ENCODE data around the gene KIF26A. TPM values are rescaled to one million over a fixed set of nuclear protein-coding genes. Genes with fewer than 3 reads are reported as not detected.

Gene KIF26A
- total RNA-seq, 2 experiments from 2014 or later, result 0.35 to 0.50 TPM

- no peaks in the 10 kb centered on the region for H3K36me3 Mint-ChIP-seq (ENCODE audit: low read depth)
- no peak for DNase-seq
- H3K4me1 Mint-ChIP-seq, result peaks cover 3% of the 10 kb centered on the region
- ChIA-PET POLR2A (no interaction called here), CTCF (no interaction called here)
- H3K9me3 Mint-ChIP-seq, result no peaks in the 10 kb centered on the region
- H3K4me3 Mint-ChIP-seq, result no peak overlapping the region
- H3K27ac Mint-ChIP-seq, result no peak overlapping the region
- H3K27me3 Mint-ChIP-seq, result no peaks in the 10 kb centered on the region
Observed at GRCh38 chr14:104096751-104097700, 41.4 kb upstream of the KIF26A start.

- H3K27me3 Mint-ChIP-seq, result no peaks in the 10 kb centered on the region
- H3K4me3 Mint-ChIP-seq, result no peak overlapping the region
- POLR2A ChIA-PET, result no interaction called here
- peaks cover 3% of the 10 kb centered on the region for H3K4me1 Mint-ChIP-seq
- H3K27ac Mint-ChIP-seq, result no peak overlapping the region
- H3K36me3 Mint-ChIP-seq (ENCODE audit: low read depth), result no peaks in the 10 kb centered on the region
- CTCF ChIA-PET, result no interaction called here
- H3K9me3 Mint-ChIP-seq, result no peaks in the 10 kb centered on the region
- DNase-seq, result no peak
Observed at GRCh38 chr14:104098272-104099095, 39.9 kb upstream of the KIF26A start.

- Mint-ChIP-seq H3K9me3 (no peaks in the 10 kb centered on the region), H3K27me3 (no peaks in the 10 kb centered on the region), H3K4me1 (peaks cover 2% of the 10 kb centered on the region), H3K36me3 (ENCODE audit: low read depth) (no peaks in the 10 kb centered on the region), H3K27ac (no peak overlapping the region), H3K4me3 (no peak overlapping the region)
- no peak for DNase-seq
- CTCF ChIA-PET, result interaction anchor here (0.6 kb wide), 1 partner anchor 24 kb away, joined by 3 read pairs; no protein-coding TSS in a partner anchor
- POLR2A ChIA-PET, result no interaction called here
Observed at GRCh38 chr14:104099096-104100041, 39.0 kb upstream of the KIF26A start.

- H3K36me3 Mint-ChIP-seq (ENCODE audit: low read depth), result no peaks in the 10 kb centered on the region
- ChIA-PET POLR2A (no interaction called here), CTCF (no interaction called here)
- H3K27me3 Mint-ChIP-seq, result no peaks in the 10 kb centered on the region
- no peaks in the 10 kb centered on the region for H3K9me3 Mint-ChIP-seq
- no peaks in the 10 kb centered on the region for H3K4me1 Mint-ChIP-seq
- no peak overlapping the region for H3K27ac Mint-ChIP-seq
- no peak overlapping the region for H3K4me3 Mint-ChIP-seq
- no peak for DNase-seq
Observed at GRCh38 chr14:104100171-104101085, 38.0 kb upstream of the KIF26A start.

- no peaks in the 10 kb centered on the region for H3K9me3 Mint-ChIP-seq
- no peak overlapping the region for H3K4me3 Mint-ChIP-seq
- ChIA-PET CTCF (no interaction called here), POLR2A (no interaction called here)
- no peaks in the 10 kb centered on the region for H3K36me3 Mint-ChIP-seq (ENCODE audit: low read depth)
- no peaks in the 10 kb centered on the region for H3K27me3 Mint-ChIP-seq
- H3K4me1 Mint-ChIP-seq, result no peaks in the 10 kb centered on the region
- H3K27ac Mint-ChIP-seq, result no peak overlapping the region
- no peak for DNase-seq
Observed at GRCh38 chr14:104101086-104101621, 37.2 kb upstream of the KIF26A start.

GRCh38 chr14:104101651-104102281, 36.6 kb upstream of the KIF26A start:
- POLR2A ChIA-PET, result no interaction called here
- CTCF ChIA-PET, result no interaction called here
- no peak for DNase-seq
- Mint-ChIP-seq H3K9me3 (no peaks in the 10 kb centered on the region), H3K4me1 (no peaks in the 10 kb centered on the region), H3K27ac (no peak overlapping the region), H3K27me3 (no peaks in the 10 kb centered on the region), H3K4me3 (no peak overlapping the region), H3K36me3 (ENCODE audit: low read depth) (no peaks in the 10 kb centered on the region)

- H3K36me3 Mint-ChIP-seq (ENCODE audit: low read depth), result no peaks in the 10 kb centered on the region
- POLR2A ChIA-PET, result no interaction called here
- H3K4me1 Mint-ChIP-seq, result no peaks in the 10 kb centered on the region
- no peaks in the 10 kb centered on the region for H3K27me3 Mint-ChIP-seq
- no peak overlapping the region for H3K27ac Mint-ChIP-seq
- no peaks in the 10 kb centered on the region for H3K9me3 Mint-ChIP-seq
- DNase-seq, result no peak
- CTCF ChIA-PET, result no interaction called here
- no peak overlapping the region for H3K4me3 Mint-ChIP-seq
Observed at GRCh38 chr14:104102282-104102914, 36.0 kb upstream of the KIF26A start.

GRCh38 chr14:104103061-104103445, 35.3 kb upstream of the KIF26A start:
- DNase-seq, result no peak
- CTCF ChIA-PET, result no interaction called here
- H3K27me3 Mint-ChIP-seq, result no peaks in the 10 kb centered on the region
- H3K9me3 Mint-ChIP-seq, result no peaks in the 10 kb centered on the region
- POLR2A ChIA-PET, result no interaction called here
- no peak overlapping the region for H3K4me3 Mint-ChIP-seq
- no peaks in the 10 kb centered on the region for H3K4me1 Mint-ChIP-seq
- H3K27ac Mint-ChIP-seq, result no peak overlapping the region
- H3K36me3 Mint-ChIP-seq (ENCODE audit: low read depth), result no peaks in the 10 kb centered on the region

GRCh38 chr14:104103446-104104075, 34.8 kb upstream of the KIF26A start:
- DNase-seq, result no peak
- CTCF ChIA-PET, result no interaction called here
- POLR2A ChIA-PET, result no interaction called here

GRCh38 chr14:104104076-104104901, 34.1 kb upstream of the KIF26A start:
- H3K27ac Mint-ChIP-seq, result no peak overlapping the region
- no peaks in the 10 kb centered on the region for H3K9me3 Mint-ChIP-seq
- no peaks in the 10 kb centered on the region for H3K4me1 Mint-ChIP-seq
- no peak overlapping the region for H3K4me3 Mint-ChIP-seq
- no peaks in the 10 kb centered on the region for H3K27me3 Mint-ChIP-seq
- ChIA-PET CTCF (no interaction called here), POLR2A (no interaction called here)
- no peaks in the 10 kb centered on the region for H3K36me3 Mint-ChIP-seq (ENCODE audit: low read depth)
- no peak for DNase-seq

More at GRCh38 chr14:104103446-104104075, 34.8 kb upstream of the KIF26A start:
- no peaks in the 10 kb centered on the region for H3K36me3 Mint-ChIP-seq (ENCODE audit: low read depth)
- H3K4me1 Mint-ChIP-seq, result no peaks in the 10 kb centered on the region
- no peak overlapping the region for H3K4me3 Mint-ChIP-seq
- no peaks in the 10 kb centered on the region for H3K27me3 Mint-ChIP-seq
- H3K9me3 Mint-ChIP-seq, result no peaks in the 10 kb centered on the region
- no peak overlapping the region for H3K27ac Mint-ChIP-seq

Data from activated CD4-positive, alpha-beta T cell treated with anti-CD3 and anti-CD28 coated beads, Interleukin-2, amount 10 ng/mL, durations not matched to agents 7 days and 5 days (primary cell).